Keratinocyte (primary cell): ENCODE data around the gene ADAMTS2.

Experiments
- EZH2 ChIP-seq: IDR thresholded peaks from one replicate; pipeline ENCODE4 v1.6.1; 2012; ENCODE audit warnings: inconsistent platforms, mild to moderate bottlenecking, low read length, moderate library complexity
- TF ChIP-seq, protein P1 (sequence below), 3 experiments: IDR thresholded peaks in 1 of 3; conservative IDR thresholded peaks in 1 of 3; optimal IDR thresholded peaks in 1 of 3; 2 replicates in 2 of 3; 3 replicates in 1 of 3; pipeline versions ENCODE3 to v1.5.1; 2011; ENCODE audit warnings: low read length in 3 of 3, mild to moderate bottlenecking in 3 of 3, moderate library complexity in 2 of 3, control low read depth in 1 of 3, inconsistent platforms in 1 of 3; ENCODE audit not compliant: insufficient read depth in 2 of 3; ENCODE audit errors: extremely low read depth in 1 of 3

DNA sequence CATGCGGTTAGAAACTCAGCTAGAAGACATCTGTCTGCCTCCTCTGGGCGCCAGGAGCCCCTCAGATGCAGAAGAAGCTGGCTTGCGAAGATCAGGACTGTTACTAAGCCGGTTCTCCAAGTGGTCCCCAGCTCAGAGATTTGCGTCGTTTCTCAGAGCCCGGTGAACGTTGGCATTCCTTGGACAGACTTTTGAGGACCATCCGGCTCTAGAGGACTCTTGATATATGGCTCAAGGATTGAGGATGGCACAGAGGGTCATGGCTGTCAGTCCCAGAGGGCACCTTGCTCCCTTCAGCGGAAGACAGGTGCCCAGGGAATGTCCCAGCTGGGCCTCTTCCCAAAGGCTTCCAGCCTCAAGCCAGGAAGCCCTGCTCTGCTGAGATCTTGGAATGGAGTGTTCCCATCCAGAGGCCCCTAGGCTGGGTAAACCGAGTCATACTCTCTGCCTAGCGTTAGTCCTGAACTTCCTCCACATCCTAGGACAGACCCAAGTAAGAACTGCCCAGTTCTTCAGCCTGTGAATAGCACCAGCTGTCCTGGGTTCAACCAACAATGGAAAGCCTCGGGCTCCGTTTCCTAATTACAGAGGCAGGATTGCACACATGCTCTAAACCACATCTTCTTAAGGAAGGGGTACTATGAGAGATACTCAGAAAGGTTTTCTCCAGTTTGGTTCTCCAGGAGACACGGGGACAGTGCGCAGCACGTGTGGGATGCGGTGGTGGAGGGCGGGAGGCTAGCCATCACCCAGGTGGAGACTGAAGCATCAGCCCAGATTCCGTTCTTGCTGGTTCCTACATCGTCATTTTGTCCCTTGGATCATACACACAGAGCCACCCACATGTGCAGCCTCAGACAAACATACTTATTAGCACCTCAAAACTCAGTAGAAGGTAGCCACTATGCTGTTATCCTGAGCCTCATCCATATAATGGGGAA, 233.7 kb downstream of the ADAMTS2 start:
- TF ChIP-seq, protein P1, sequence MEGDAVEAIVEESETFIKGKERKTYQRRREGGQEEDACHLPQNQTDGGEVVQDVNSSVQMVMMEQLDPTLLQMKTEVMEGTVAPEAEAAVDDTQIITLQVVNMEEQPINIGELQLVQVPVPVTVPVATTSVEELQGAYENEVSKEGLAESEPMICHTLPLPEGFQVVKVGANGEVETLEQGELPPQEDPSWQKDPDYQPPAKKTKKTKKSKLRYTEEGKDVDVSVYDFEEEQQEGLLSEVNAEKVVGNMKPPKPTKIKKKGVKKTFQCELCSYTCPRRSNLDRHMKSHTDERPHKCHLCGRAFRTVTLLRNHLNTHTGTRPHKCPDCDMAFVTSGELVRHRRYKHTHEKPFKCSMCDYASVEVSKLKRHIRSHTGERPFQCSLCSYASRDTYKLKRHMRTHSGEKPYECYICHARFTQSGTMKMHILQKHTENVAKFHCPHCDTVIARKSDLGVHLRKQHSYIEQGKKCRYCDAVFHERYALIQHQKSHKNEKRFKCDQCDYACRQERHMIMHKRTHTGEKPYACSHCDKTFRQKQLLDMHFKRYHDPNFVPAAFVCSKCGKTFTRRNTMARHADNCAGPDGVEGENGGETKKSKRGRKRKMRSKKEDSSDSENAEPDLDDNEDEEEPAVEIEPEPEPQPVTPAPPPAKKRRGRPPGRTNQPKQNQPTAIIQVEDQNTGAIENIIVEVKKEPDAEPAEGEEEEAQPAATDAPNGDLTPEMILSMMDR (optimal IDR thresholded peaks at IDR 0.05 in 1 of 3, IDR thresholded peaks at IDR 0.05 in 1 of 3, conservative IDR thresholded peaks at IDR 0.05 in 1 of 3; ENCODE audit: extremely low read depth in 1 of 3, insufficient read depth in 2 of 3, low read length in 3 of 3): no peak
- TF ChIP-seq EZH2: no peak
